GM21526 (cell line): ENCODE data around the gene NDFIP1.
"Not testable (repeated sequence)": the region's sequence is repeated elsewhere in the genome, so short reads cannot be mapped to it uniquely, and the experiment has no call there.

ENCODE experiments used
- ATAC-seq: cut with Tn5 transposase; IDR thresholded peaks from one replicate; pipeline ENCODE4 v1.9.1; 2021; ENCODE audit warnings: moderate library complexity; ENCODE audit not compliant: unreplicated experiment, low FRiP score

Gene NDFIP1

DNA sequence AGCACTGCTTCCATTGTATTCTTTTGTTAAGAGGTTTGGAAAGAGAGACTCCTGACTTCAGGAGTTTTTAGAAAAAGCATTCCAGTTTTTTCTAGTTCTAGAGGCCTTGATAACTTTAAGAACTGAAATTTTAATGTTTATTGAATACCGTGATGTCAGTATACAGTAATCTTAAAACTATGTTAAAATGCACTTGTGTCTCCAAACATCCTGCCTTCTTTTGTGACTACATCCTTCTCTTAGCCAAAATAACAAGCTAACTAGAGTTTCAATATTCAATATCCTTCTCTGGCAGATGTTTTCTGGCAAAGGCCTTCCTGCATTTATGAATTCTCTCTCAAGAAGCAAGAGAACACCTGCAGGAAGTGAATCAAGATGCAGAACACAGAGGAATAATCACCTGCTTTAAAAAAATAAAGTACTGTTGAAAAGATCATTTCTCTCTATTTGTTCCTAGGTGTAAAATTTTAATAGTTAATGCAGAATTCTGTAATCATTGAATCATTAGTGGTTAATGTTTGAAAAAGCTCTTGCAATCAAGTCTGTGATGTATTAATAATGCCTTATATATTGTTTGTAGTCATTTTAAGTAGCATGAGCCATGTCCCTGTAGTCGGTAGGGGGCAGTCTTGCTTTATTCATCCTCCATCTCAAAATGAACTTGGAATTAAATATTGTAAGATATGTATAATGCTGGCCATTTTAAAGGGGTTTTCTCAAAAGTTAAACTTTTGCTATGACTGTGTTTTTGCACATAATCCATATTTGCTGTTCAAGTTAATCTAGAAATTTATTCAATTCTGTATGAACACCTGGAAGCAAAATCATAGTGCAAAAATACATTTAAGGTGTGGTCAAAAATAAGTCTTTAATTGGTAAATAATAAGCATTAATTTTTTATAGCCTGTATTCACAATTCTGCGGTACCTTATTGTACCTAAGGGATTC, 43.1 kb downstream of the NDFIP1 start:
- ATAC-seq = no peak

DNA sequence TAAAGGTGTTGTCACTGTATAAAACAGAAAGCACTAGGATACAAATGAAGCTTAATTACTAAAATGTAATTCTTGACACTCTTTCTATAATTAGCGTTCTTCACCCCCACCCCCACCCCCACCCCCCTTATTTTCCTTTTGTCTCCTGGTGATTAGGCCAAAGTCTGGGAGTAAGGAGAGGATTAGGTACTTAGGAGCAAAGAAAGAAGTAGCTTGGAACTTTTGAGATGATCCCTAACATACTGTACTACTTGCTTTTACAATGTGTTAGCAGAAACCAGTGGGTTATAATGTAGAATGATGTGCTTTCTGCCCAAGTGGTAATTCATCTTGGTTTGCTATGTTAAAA, 43.8 kb downstream of the NDFIP1 start:
- no peak for ATAC-seq

DNA sequence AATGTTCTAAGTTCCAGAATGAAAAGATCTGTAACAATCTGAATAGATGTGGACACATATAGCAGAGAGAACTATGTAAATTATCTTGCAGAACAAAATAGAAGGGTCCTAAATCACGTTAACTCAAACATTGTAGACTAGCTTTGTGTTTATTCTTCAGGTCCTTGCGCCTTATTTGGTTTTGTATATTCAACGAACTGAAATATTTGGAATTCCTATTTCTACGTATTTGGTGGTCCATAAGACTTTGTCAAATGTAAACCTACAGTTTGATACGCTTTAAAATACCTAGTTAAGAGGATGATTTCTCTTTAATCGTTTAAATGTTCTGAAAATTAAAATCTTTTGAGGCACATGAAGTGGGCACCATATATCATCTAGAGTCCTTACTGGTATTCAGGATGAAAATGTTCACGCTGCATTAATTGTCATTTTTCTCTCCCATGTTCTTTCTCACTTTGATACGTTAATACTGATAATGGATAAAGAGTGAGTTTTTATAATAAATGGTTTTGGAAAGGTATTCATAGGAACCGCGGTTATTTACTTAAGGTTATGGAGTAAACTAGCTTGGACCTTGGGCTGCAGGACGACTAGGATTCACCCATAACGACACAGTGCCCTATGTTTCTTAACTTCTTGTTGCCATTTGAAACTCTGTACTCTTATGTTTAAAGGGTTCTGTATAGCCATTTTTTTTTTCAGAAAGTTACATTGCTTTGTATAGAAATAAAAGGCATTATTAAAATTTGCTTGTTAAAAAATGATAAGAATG, 45.3 kb downstream of the NDFIP1 start:
- ATAC-seq = no peak

DNA sequence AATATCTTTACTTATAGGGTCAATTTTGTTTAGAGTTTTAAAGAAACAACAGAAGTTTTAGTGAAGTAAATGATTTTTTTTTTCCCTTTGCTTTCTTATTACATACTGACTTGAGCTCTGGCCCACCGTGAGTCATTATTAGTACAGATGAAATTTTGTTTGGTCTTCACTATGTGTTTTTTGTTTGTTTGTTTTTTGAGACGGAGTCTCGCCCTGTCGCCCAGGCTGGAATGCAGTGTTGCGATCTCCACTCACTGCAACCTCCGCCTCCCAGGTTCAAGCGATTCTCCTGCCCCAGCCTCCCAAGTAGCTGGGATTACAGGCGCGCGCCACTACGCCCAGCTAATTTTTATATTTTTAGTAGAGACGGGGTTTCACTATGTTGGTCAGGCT, 45.9 kb downstream of the NDFIP1 start:
- not testable (repeated sequence) for ATAC-seq

DNA sequence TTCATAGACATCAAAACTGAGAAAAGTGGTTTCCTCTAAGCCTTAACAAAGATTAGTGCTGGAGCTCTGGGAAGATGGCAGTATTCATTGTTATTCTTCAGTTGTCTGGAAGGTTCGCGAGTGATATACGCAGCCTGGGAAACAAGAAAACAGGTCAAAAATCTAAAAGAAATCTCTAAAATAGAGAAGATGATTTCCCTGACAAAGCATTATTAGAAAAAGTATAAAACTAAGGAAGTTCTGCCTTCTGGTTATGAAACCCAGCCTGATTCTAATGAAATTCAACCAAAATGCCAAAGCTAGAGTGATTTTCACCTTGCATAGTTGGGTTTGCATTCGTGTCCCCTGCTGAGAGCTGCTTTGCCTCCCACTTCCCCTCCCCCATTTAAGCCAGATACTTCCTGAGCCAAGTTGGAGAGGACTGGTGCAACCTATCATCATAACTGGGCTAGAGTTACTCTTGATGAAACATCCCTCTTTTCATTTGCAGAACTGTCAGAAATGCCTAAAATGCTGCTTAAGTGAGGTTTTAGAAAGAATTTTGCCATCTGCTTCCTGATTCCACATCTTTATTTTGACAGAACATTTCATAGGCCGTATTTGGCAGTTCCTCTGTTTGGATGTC, 48.4 kb downstream of the NDFIP1 start:
- no peak for ATAC-seq

DNA sequence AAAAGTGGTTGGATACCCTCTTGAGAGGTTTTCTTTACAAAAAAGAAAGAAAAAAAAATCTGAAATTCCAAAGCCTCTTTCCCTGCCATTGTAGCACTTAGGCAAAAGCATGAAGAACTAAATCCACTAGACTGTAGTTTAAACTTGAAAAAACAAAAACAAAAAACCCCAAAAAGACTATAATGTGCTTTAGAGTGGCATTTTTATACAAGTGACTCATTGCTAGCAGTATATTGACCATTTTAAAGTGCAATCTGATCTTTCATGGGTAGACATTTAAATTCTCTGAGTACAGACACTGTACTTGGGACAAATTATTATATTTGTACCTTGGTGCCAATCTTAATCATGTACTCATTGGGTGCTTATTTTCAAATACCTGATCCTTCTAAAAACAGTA, 50.8 kb downstream of the NDFIP1 start:
- ATAC-seq = no peak

DNA sequence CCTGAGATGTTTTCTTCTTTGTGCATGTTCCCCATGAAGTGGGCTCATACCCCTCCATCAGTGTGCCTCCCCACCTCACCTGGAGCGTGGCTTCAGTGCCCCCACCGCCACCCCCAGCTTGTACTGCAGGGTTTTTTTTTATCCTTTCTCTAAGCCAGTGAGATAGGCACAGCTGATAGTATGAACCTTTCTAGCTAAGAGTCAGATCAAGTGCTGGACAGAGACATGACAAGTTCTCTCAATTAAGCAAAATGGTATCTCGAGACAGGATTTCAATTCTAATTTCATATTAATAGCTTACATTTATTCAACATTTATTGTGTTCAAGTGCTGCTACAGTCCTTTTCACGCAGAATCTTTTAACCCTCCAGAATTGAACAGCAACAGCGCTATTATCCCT, 55.7 kb downstream of the NDFIP1 start:
- no peak for ATAC-seq

DNA sequence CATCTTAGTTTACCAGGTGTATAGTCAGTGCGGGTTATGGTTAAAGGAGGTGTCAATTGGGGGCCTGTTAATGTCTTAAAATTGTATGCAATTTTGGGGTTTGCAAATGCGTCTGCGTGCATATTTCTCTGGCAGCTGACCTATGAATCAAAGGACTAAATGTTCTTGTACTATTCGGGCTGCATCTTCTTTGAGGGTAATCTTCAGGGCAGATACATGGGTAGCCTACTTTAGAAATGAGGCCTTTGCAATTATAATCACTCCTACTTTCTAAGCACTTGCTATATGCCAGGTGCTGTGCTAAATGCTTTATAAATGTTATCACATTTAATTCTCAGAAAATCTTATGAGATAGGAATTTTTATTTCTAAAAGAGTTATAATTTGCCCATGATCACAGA, 58.2 kb downstream of the NDFIP1 start:
- no peak for ATAC-seq

DNA sequence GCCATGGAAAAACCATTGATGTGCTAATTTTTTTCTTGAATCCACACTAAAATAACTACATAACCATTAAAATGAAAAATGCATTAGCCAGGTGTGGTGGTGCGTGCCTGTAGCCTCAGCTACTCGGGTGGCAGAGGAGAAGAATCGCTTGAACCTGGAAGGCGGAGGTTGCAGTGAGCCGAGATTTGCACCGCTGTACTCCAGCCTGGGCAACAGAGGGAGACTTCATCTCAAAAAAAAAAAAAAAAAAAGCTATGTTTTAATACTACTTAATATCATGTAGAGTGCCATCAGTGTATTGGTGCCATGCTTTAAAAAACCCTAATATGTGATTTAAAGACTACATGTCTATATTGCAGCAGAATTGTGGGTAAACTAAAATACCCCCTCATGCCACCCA, 58.9 kb downstream of the NDFIP1 start:
- no peak for ATAC-seq

DNA sequence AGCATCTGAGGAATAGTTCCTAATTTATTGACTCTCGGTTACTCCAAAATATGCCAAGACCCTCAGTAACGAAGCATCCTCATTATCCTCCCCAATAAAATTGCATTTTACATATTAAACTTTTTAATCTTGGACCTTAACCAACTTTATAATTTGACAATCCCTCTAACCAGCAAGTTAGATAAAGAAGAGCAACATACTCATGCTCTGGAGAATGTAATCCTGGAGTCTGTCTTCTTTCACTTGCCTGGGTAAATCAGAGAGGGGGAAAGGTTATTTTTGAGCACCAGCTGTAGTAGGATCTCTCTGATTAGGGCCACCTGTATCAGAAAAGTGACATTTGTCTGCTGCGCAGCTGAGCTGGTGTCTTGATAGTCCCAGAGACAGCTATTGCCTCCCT, 59.8 kb downstream of the NDFIP1 start:
- no peak for ATAC-seq

DNA sequence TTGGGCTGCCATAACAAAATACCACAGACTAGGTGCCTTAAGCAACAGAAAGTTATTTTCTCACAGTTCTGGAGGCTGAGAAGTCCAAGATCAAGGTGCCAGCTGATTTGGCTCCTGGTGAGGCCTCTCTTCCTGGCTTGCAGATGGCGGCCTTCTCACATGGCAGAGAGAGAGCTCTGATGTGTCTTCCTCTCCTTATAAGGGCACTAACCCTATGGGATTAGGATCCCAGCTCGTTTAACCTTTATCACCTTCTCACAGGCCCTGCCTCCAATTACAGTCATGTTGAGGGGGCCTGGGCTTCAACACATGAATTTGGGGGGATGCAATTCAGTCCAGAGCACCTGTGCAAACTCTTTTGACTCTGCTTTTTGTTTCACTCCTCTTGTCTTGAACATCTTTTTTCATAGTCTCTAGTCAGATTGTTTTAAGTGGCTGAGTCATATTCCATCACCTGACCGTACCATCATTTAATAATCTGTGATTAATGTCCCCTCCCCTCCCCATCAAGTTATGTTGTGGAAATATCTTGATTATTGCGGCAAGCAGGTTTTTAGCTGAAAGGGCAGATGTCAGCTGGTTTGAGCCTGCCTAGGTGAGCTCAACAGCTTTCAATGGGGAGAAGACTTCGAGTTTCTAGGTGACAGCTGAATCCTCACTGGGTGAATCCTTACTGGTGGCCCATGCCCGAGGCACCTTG, 61.8 kb downstream of the NDFIP1 start:
- ATAC-seq = no peak

DNA sequence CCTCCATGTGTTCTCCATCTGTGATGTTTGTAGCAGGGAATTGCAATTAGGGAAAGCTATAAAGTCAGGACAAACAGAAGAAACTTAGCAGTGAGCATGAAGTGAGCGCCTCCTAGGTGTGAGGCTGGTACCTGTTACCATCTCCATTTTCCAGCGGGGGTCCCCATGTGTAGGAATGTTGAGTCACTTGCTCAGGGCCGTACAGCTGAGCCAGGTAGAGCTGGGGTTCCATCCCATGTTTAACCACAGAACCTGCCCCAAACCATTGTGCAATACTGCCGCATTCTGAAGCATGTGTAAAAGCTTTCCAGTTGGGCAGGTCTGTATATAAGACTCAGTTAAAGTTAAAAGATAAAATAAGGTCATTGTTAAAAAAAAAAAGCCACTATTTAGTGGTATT, 62.7 kb downstream of the NDFIP1 start:
- no peak for ATAC-seq

DNA sequence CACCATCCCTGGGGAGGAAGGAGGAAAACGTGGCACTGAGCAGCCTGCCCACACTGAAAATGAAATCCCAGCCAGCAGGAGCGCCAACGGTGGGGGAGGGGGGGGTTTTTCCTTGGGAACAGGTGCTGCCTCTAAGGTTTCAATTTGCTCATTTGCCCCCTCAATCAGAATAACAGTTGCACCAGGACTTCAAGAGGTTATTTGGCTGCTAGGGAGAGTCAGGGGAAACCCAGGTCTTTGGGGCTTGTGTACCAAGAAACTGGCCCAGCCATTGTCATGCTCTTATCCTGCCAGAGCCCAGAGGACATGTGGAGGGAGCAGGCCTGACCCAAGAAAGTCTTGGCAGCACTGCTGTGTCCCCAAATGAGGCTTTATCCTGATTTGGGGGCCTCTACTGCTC, 66.5 kb downstream of the NDFIP1 start:
- ATAC-seq = no peak

DNA sequence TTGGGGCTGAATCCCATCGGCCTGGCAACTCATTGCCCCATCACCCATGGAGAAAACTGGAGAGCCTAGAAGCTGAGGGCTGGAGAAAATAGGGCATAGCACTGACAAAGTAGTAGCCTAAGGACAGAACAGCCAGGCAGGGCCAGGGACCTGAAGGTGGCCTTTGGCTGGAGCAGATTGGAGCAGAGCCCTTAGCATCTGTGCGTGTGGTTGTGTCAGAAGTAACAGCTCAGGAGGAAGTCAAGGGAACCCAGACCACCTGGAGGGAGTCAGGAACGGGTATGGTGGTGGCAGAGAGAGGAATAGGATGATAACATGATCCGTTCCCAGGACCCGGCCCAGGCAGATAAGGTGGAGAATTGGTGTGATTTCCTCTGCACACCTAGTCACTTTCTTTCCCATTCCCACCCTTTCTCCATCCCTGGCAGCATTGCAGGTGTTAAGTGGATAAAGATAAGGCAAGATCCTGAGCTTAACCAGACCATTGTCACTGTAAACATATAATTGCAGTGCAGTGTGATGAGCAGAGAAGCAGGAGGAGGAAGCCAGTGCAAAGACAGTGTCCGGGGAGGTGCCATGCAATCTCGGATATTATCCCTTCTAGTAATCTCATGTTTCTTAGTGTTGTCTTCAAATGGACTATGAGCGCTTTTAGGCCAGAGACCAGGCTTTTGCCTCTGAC, 67.0 kb downstream of the NDFIP1 start:
- no peak for ATAC-seq

DNA sequence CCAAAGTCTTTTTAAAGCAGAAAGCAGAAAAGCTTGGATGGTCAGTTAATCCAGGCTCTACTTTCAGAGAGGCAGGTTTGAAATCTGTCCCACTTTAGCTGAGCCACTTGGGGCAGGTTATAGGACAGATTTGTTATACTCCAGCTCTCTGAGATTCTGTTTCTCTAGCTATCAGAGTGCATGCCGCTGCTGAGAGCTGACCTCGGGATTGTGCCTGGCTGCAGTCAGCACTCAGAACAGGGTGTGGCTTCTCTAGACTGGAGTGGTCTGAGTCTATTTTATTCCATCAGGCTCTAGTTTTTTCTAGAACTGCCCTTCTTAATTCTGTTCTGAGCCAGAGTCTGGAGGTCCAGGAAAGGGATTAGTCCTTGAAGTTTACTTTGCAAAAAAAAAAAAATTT, 67.7 kb downstream of the NDFIP1 start:
- no peak for ATAC-seq

DNA sequence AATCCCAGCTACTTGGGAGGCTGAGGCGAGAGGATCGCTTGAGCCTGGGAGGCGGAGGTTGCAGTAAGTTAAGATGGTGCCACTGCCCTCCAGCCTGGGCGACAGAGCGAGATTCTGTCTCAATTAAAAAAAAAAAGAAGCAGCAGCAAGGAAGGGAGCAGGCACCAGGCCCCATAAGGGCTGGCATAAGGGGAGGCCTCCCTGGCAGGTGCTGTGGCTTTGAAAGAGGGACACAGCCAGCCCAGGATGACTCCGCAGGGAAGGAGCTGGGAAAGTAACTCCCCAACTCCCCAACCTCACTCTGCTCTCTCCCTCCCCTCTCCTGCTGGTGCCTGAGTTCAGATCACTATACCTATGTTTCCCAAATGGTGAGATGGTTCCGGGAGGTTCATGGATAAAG, 70.1 kb downstream of the NDFIP1 start:
- no peak for ATAC-seq

DNA sequence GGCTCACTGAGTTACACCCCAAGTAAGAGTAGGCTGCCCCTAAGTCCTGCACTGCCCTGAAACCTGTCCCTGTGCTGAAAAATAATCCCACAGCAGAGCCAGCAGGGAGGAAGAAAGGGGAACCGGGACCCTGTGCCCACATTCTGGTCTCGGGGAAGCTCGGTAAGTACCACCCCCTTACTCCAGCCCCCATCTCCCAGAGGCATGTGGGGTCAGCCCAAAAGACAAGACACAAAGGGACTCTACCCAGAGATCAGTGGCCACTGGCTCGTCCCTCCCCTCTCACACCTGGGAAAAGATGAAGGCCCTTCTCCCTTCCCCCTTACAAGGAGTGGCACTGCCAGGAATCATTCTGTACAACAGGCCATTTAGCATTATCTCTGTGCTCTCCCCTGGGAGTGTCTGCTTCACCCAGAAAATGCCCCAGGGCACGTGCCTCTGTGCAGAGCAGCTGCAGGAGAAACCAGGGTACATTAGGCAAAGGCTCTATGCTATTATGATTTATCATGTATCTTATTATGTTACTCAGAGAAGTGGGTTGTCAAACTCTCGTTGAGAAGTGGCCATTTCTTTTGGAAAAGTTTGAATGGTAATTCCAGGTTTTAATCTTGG, 71.3 kb downstream of the NDFIP1 start:
- ATAC-seq = no peak

DNA sequence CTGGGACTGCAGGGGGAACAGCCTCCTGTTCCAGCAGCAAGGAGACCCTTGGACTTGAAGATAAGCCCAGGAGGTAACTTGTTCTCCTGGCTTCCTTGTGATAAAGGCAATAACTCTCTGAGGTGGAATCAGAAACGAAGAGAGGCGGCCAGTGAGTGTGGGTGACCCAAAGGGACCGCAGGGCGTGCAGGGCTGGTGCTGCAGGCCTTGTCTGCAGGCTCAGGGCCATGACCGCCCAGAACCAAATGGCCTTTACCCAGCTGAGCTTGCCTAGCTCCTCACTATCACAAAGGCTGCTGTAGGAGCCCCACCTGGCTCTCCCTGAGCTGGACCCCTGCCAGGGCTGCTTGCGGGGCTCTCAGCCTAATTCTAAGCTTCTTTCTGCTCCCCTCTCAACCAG, 72.5 kb downstream of the NDFIP1 start:
- ATAC-seq = no peak

DNA sequence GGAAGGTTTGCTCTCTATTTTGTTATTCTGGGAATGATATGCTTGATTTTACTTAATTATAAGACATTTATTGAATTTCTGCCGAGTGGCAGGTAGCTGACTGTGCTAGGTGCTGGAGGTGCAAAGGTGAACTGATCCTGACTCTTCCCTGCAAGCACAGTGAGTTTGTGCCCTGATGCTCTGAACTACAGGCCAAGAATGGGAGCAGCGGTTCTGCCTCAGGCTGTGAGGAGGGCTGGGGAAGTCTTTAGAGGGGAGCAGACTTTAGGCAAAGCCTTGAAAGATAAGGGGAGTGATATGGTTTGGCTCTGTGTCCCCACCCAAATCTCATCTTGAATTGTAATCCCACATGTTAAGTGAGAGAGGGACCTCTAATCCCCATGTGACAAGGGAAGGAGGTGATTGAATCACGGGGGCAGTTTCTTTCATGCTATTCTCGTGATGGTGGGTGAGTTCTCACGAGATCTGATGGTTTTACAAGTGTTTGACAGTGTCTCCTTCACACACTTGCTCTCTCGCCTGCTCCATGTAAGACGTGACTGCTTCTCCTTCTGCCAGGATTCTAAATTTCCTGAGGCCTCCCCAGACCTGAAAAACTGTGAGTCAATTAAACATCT, 73.1 kb downstream of the NDFIP1 start:
- no peak for ATAC-seq
